ENCODE data around the gene AFF2. TPM values are rescaled to one million over a fixed set of nuclear protein-coding genes. Genes with fewer than 3 reads are reported as not detected.
A peak's percentile ranks its signal among the peaks of the same experiment; 100 is the strongest.

Gene AFF2
- total RNA-seq, 4 donors from 2014 or later = 0.09 to 2.5 (median 0.65) TPM

GRCh38 chrX:148501386-148502066 is 1.1 kb downstream of the AFF2 start:
- WGBS, 2 donors = 8 to 55% methylated on average over 7 to 25 of the region's 43 CpGs
- Histone ChIP-seq H3K27ac (no peak overlapping the region), H3K36me3 (no peaks in the 10 kb centered on the region), H3K27me3 (peaks cover 0 to 54% (median 6%) of the 10 kb centered on the region in 4 donors), H3K4me3 (peak overlapping the region; percentile 11 to 63 (median 32)), H3K9me3 (no peaks in the 10 kb centered on the region), H3K4me1 (peaks cover 0 to 12% (median 3%) of the 10 kb centered on the region in 3 donors)
- no peak for TF ChIP-seq CTCF (IDR thresholded peaks at IDR 0.05)
- intact Hi-C loops (cut with DNase I) = no loop called here
- no peak for DNase-seq

- 62 to 70% methylated on average over 6 to 12 of the region's 15 CpGs for WGBS, 2 donors
- intact Hi-C loops (cut with DNase I) = no loop called here
- H3K36me3 ChIP-seq = no peaks in the 10 kb centered on the region
- TF ChIP-seq CTCF (IDR thresholded peaks at IDR 0.05) (no peak), POLR2A (IDR thresholded peaks at IDR 0.05) (no peak)
- no peak overlapping the region for H3K4me3 ChIP-seq
- H3K4me1 ChIP-seq = peaks cover 0 to 12% (median 3%) of the 10 kb centered on the region in 3 donors
- peaks cover 0 to 51% (median 6%) of the 10 kb centered on the region in 4 donors for H3K27me3 ChIP-seq
- no peaks in the 10 kb centered on the region for H3K9me3 ChIP-seq
- H3K27ac ChIP-seq = no peak overlapping the region
- no peak for DNase-seq
These were observed 4.1 kb downstream of the AFF2 start for GRCh38 chrX:148504506-148504905.

- Histone ChIP-seq H3K27ac (no peak overlapping the region), H3K4me1 (no peaks in the 10 kb centered on the region), H3K27me3 (peaks cover 0 to 25% (median 0%) of the 10 kb centered on the region in 4 donors), H3K4me3 (no peak overlapping the region), H3K9me3 (no peaks in the 10 kb centered on the region), H3K36me3 (no peaks in the 10 kb centered on the region)
- TF ChIP-seq CTCF (IDR thresholded peaks at IDR 0.05) (no peak), POLR2A (IDR thresholded peaks at IDR 0.05) (no peak)
- WGBS, 2 donors = 61 to 78% methylated on average over 4 of the region's 4 CpGs
- DNase-seq = no peak
- intact Hi-C loops (cut with DNase I) = no loop called here
These were observed 7.0 kb downstream of the AFF2 start for GRCh38 chrX:148507418-148507817.

GRCh38 chrX:148512453-148512852 is 12.0 kb downstream of the AFF2 start:
- no peak for DNase-seq
- intact Hi-C loops (cut with DNase I) = no loop called here
- H3K4me1 ChIP-seq = no peaks in the 10 kb centered on the region
- H3K4me3 ChIP-seq = no peak overlapping the region
- H3K27ac ChIP-seq = no peak overlapping the region
- no peaks in the 10 kb centered on the region for H3K36me3 ChIP-seq
- TF ChIP-seq CTCF (IDR thresholded peaks at IDR 0.05) = no peak
- TF ChIP-seq POLR2A (IDR thresholded peaks at IDR 0.05) = no peak
- WGBS, 2 donors = 53 to 63% methylated on average over 2 of the region's 2 CpGs
- H3K27me3 ChIP-seq = no peaks in the 10 kb centered on the region
- H3K9me3 ChIP-seq = no peaks in the 10 kb centered on the region

- no peak overlapping the region for H3K4me3 ChIP-seq
- no peaks in the 10 kb centered on the region for H3K9me3 ChIP-seq
- no peak for DNase-seq
- H3K36me3 ChIP-seq = no peaks in the 10 kb centered on the region
- no peak overlapping the region for H3K27ac ChIP-seq
- no peak for TF ChIP-seq CTCF (IDR thresholded peaks at IDR 0.05)
- no peak for TF ChIP-seq POLR2A (IDR thresholded peaks at IDR 0.05)
- WGBS, 2 donors = 56 to 81% methylated on average over 2 to 3 of the region's 3 CpGs
- H3K27me3 ChIP-seq = no peaks in the 10 kb centered on the region
- intact Hi-C loops (cut with DNase I) = no loop called here
- H3K4me1 ChIP-seq = no peaks in the 10 kb centered on the region
These were observed 13.2 kb downstream of the AFF2 start for GRCh38 chrX:148513661-148514060.

All from esophagus squamous epithelium (tissue), 5 donors.